A673 (cell line): ENCODE measurements around the gene GALNT16. TPM values are rescaled to one million over a fixed set of nuclear protein-coding genes. Genes with fewer than 3 reads are reported as not detected.

Source experiments
- BruUV-seq: library from RNA; stranded (reverse); fragments of 400-500 nt; replicated peaks from 2 replicates; lab custom pipeline; 2021; lab: Mats Ljungman, UMichigan
- CTCF ChIA-PET: fragments of 300-600 bp; sonication (Branson Sonifier 250); formaldehyde crosslinking; loops from one replicate; lab custom pipeline; 2022; ENCODE audit warnings: antibody characterized with exemption; lab: Charles Lee
- POLR2A ChIA-PET: fragments of 300-600 bp; sonication (Branson Sonifier 250); formaldehyde crosslinking; loops from one replicate; lab custom pipeline; 2022; ENCODE audit warnings: antibody characterized with exemption; ENCODE audit not compliant: low non-redundant PET; lab: Charles Lee
- DNase-seq: peaks from one replicate; pipeline ENCODE4 v3.0.0-alpha.2; 2015; ENCODE audit warnings: low spot score
- H3K27ac ChIP-seq: fragments of 200-600 bp; sonication (generic); 2 replicates; pipeline ENCODE4 v1.5.1; 2016; ENCODE audit warnings: mixed run types, low read depth, mild to moderate bottlenecking, mixed read lengths, antibody characterized with exemption, low read length; ENCODE audit not compliant: poor library complexity, severe bottlenecking
- H3K27me3 ChIP-seq: fragments of 200-600 bp; sonication (generic); replicated peaks from 2 replicates; pipeline ENCODE4 v1.6.1; 2017; ENCODE audit warnings: mixed run types, low read depth, mild to moderate bottlenecking, mixed read lengths, antibody characterized with exemption, low read length; ENCODE audit not compliant: insufficient read depth, poor library complexity
- H3K36me3 ChIP-seq: fragments of 200-600 bp; sonication (generic); 2 replicates; pipeline ENCODE4 v1.6.1; 2016; ENCODE audit warnings: mixed run types, mild to moderate bottlenecking, mixed read lengths, antibody characterized with exemption, low read length; ENCODE audit not compliant: insufficient read depth, poor library complexity, severe bottlenecking
- H3K4me1 ChIP-seq: fragments of 200-600 bp; sonication (generic); 2 replicates; pipeline ENCODE4 v1.6.1; 2017; ENCODE audit warnings: mixed run types, mild to moderate bottlenecking, mixed read lengths, antibody characterized with exemption, low read length; ENCODE audit not compliant: insufficient read depth, poor library complexity, severe bottlenecking
- H3K4me3 ChIP-seq: fragments of 200-600 bp; sonication (generic); 2 replicates; pipeline ENCODE4 v1.5.1; 2016; ENCODE audit warnings: low read depth, mixed run types, mild to moderate bottlenecking, mixed read lengths, low read length; ENCODE audit not compliant: poor library complexity, severe bottlenecking
- H3K9me3 ChIP-seq: fragments of 200-600 bp; sonication (generic); 2 replicates; pipeline ENCODE4 v1.6.1; 2016; ENCODE audit warnings: mixed run types, low read depth, mild to moderate bottlenecking, mixed read lengths, antibody characterized with exemption, low read length; ENCODE audit not compliant: poor library complexity, severe bottlenecking
- EZH2 ChIP-seq: fragments of 200-600 bp; sonication (generic); IDR thresholded peaks from 2 replicates; pipeline ENCODE4 v1.6.1; 2017; ENCODE audit warnings: borderline replicate concordance, low read depth, mild to moderate bottlenecking, mixed read lengths, antibody characterized with exemption, low read length; ENCODE audit not compliant: poor library complexity, severe bottlenecking
- intact Hi-C: fragments of 100-400 bp; cut with micrococcal nuclease; formaldehyde crosslinking; loops from one replicate; pipeline ENCODE4 v1.10.0; 2022; ENCODE audit not compliant: unreplicated experiment
- total RNA-seq: library from RNA; stranded (reverse); gene quantifications from 2 replicates; pipeline ENCODE4 v1.2.3, GENCODE V29; 2021
- TF ChIP-seq, protein P1 (sequence below): fragments of 300-800, 200-600 bp; sonication (generic); conservative IDR thresholded peaks from 2 replicates; pipeline ENCODE4 v1.5.1; 2017; ENCODE audit warnings: low read depth, mild to moderate bottlenecking, antibody characterized with exemption, low read length, moderate library complexity, mixed read lengths

GALNT16 gene
- total RNA-seq, 1 experiment from 2014 or later: 0.32 TPM

DNA sequence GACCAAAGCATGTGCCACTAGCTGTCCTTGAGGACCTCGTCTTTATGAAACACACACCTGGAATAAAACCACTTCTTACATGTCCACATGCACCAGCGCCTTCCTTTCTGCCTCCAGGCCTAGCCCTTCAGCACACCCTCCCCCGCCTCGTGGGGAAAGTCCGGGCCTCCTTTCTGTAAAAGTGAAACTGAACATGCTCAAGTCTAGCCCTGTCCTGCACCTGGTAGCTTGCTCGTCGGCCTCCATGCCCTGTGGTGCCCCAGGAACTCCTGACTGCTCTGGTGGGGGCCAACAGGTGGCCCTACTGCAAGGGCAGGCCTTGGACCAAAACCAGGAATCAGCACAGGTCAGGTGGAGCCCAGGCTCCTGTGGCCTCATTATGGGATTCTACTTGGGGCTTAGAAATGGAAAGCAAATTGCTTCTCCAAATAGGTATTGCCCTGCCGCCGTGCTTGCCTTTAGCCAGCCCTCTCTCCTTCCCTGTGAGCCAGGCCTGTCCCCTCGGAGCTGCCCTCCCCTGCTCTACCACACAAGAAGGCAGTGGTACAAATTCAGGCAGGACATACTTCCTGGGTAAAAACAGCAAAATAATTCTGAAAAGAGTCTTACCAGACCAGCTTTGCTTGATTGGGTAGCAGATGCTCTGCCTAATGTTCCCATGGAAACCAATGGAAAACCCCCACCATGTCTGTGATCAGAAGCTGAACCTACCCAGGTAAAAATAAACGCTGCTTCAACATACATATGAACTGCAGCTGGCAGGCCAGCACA lies 94.6 kb downstream of the GALNT16 start:
- ChIA-PET POLR2A (no interaction called here), CTCF (no interaction called here)
- H3K9me3 ChIP-seq: no peaks in the 10 kb centered on the region
- intact Hi-C loops: no loop called here
- no peaks in the 10 kb centered on the region for H3K4me1 ChIP-seq
- no peak overlapping the region for H3K27ac ChIP-seq
- no peaks in the 10 kb centered on the region for H3K27me3 ChIP-seq
- no peaks in the 10 kb centered on the region for H3K36me3 ChIP-seq
- TF ChIP-seq EZH2: no peak
- TF ChIP-seq, protein P1, sequence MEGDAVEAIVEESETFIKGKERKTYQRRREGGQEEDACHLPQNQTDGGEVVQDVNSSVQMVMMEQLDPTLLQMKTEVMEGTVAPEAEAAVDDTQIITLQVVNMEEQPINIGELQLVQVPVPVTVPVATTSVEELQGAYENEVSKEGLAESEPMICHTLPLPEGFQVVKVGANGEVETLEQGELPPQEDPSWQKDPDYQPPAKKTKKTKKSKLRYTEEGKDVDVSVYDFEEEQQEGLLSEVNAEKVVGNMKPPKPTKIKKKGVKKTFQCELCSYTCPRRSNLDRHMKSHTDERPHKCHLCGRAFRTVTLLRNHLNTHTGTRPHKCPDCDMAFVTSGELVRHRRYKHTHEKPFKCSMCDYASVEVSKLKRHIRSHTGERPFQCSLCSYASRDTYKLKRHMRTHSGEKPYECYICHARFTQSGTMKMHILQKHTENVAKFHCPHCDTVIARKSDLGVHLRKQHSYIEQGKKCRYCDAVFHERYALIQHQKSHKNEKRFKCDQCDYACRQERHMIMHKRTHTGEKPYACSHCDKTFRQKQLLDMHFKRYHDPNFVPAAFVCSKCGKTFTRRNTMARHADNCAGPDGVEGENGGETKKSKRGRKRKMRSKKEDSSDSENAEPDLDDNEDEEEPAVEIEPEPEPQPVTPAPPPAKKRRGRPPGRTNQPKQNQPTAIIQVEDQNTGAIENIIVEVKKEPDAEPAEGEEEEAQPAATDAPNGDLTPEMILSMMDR: no peak
- no TSS peak for BruUV-seq
- no peak overlapping the region for H3K4me3 ChIP-seq
- DNase-seq: no peak

GRCh38 chr14:69355154-69355597 lies 95.2 kb downstream of the GALNT16 start:
- H3K9me3 ChIP-seq: no peaks in the 10 kb centered on the region
- CTCF ChIA-PET: no interaction called here
- no peaks in the 10 kb centered on the region for H3K36me3 ChIP-seq
- BruUV-seq: no TSS peak
- POLR2A ChIA-PET: no interaction called here
- TF ChIP-seq, protein P1: no peak
- no peak for TF ChIP-seq EZH2
- no peaks in the 10 kb centered on the region for H3K27me3 ChIP-seq
- H3K27ac ChIP-seq: no peak overlapping the region
- H3K4me1 ChIP-seq: no peaks in the 10 kb centered on the region
- no peak overlapping the region for H3K4me3 ChIP-seq
- no peak for DNase-seq
- intact Hi-C loops: no loop called here

DNA sequence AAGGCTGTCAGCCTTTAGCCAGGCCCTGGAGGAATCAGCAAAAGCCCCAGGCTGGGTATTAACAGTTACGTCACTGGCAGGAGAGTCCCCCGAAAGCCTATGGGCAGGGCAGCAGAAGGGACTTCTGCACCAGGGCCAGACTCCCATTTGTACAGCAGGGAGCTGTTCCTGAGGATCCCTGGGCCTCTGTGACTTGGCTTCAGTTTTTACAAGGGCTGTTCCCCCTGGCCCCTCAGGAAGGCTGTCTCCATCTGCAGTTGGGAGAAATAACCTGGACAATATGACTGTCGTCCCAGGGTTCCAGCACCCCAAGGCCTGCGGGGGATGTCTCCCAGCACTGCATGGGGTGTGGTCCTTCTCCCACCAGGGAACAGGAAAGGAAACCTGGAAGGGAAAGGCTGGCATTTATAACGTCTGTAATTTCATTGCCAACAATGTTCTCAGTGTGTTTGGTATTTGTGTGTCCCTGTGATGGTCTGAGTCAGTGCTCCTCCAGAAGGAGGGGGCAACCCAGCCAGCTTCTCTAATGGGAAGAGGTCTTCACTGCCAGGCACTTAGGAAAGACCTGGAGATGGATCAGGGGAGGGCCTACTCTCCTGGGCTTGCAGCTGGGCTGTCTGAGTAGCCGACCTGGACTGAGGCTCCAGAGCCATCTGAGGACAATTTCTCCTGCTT lies 95.8 kb downstream of the GALNT16 start:
- POLR2A ChIA-PET: no interaction called here
- TF ChIP-seq, protein P1: no peak
- no TSS peak for BruUV-seq

More for the DNA sequence above, 95.8 kb downstream of the GALNT16 start:
- Histone ChIP-seq H3K36me3 (no peaks in the 10 kb centered on the region), H3K4me3 (no peak overlapping the region), H3K27ac (no peak overlapping the region), H3K9me3 (no peaks in the 10 kb centered on the region), H3K4me1 (no peaks in the 10 kb centered on the region), H3K27me3 (no peaks in the 10 kb centered on the region)
- CTCF ChIA-PET: interaction anchor here (0.6 kb wide), 1 partner anchor 155 kb away, joined by 6 read pairs; no protein-coding TSS in a partner anchor
- no peak for DNase-seq
- intact Hi-C loops: no loop called here
